K562 (cell line): ENCODE measurements around the gene TRPC1.

Source experiments
- CTCF ChIP-seq, 3 experiments: IDR thresholded peaks in 2 of 3; conservative IDR thresholded peaks in 1 of 3; 2 replicates each; pipeline ENCODE4 v1.5.1; 2011 to 2012; ENCODE audit warnings: low read length in 3 of 3, mild to moderate bottlenecking in 3 of 3, control low read depth in 2 of 3, improper control_type of control experiment in 1 of 3, inconsistent platforms in 1 of 3, low read depth in 1 of 3, mixed read lengths in 1 of 3, moderate library complexity in 1 of 3; ENCODE audit not compliant: insufficient read depth in 2 of 3
- ETS1 ChIP-seq: conservative IDR thresholded peaks from 2 replicates; pipeline ENCODE4 v1.6.1; 2011; ENCODE audit warnings: low read depth, mild to moderate bottlenecking, low read length; ENCODE audit not compliant: control insufficient read depth
- POLR2A ChIP-seq: fragments of 450-650 bp; conservative IDR thresholded peaks from 2 replicates; pipeline ENCODE4 v1.6.1; 2016
- REST ChIP-seq, 2 experiments: fragments of 450-650 bp; formaldehyde crosslinking in 1 of 2; IDR thresholded peaks; 2 replicates each; pipeline versions ENCODE4 v1.4.0 to v1.6.1; 2014 to 2020; ENCODE audit warnings: mild to moderate bottlenecking in 2 of 2, borderline replicate concordance in 1 of 2, low read depth in 1 of 2
- RFX5 ChIP-seq: IDR thresholded peaks from 2 replicates; pipeline ENCODE4 v1.6.1; 2011; ENCODE audit warnings: low read depth, mild to moderate bottlenecking, improper control_type of control experiment, low read length
- ZC3H11A ChIP-seq: IDR thresholded peaks from 2 replicates; pipeline ENCODE4 v1.6.1; 2012; ENCODE audit warnings: low read depth, low read length, improper control_type of control experiment
- ZKSCAN1 ChIP-seq: fragments of 150-350 bp; IDR thresholded peaks from 2 replicates; pipeline ENCODE4 v1.6.1; 2016; ENCODE audit warnings: low read depth, low read length

- TF ChIP-seq CTCF (IDR thresholded peaks at IDR 0.05 in 2 of 3, conservative IDR thresholded peaks at IDR 0.05 in 1 of 3; ENCODE audit: insufficient read depth in 2 of 3, low read depth in 1 of 3, low read length in 3 of 3): no peak
- no peak for TF ChIP-seq RFX5
- no peak for TF ChIP-seq POLR2A
- no peak for TF ChIP-seq ZC3H11A
- TF ChIP-seq ZKSCAN1: no peak
- no peak for TF ChIP-seq ETS1
- TF ChIP-seq REST (IDR thresholded peaks at IDR 0.05; ENCODE audit: borderline replicate concordance): no peak
- no peak for TF ChIP-seq REST (CRISPR knock-in tag; IDR thresholded peaks at IDR 0.05; ENCODE audit: low read depth)
Measured at GRCh38 chr3:142796823-142797222, 73.0 kb downstream of the TRPC1 start.
